Cardiac fibroblast (primary cell): ENCODE data around the gene FNDC3B.

Experiments
- DNase-seq, 2 donors: peaks; one replicate each; pipeline versions ENCODE4 v3.0.0 to v3.0.0-alpha.2; 2010; ENCODE audit warnings: low read depth in 2 of 2
- H3K4me3 ChIP-seq, 2 donors: replicated peaks in 1 of 2; 1 replicate in 1 of 2; 2 replicates in 1 of 2; pipeline ENCODE4 v1.5.1; 2011; ENCODE audit warnings: low read depth in 2 of 2, low read length in 2 of 2, mild to moderate bottlenecking in 2 of 2, moderate library complexity in 1 of 2
- TF ChIP-seq, protein P1 (sequence below): IDR thresholded peaks from one replicate; pipeline ENCODE4 v1.5.1; 2011; ENCODE audit warnings: low read depth, mild to moderate bottlenecking, low read length, inconsistent platforms

FNDC3B gene

DNA sequence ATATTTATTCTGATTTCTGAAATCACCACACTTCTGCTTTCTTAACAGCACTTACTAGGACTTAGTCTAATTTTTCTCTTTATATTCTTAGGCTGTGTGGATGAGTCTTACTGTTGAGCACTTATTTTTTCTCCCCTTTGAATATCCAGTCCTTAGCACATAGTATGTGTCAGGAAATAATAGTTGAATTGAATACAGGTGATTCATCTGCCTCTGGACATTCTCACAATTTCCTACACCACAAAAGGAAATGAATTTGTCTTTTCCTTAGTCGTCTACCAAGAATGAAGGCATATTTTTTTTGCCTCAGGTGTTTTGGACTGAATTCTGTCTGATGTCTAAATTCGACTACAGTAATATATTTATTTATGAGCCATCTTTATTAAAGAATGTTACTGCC lies 204.6 kb downstream of the FNDC3B start:
- TF ChIP-seq, protein P1, sequence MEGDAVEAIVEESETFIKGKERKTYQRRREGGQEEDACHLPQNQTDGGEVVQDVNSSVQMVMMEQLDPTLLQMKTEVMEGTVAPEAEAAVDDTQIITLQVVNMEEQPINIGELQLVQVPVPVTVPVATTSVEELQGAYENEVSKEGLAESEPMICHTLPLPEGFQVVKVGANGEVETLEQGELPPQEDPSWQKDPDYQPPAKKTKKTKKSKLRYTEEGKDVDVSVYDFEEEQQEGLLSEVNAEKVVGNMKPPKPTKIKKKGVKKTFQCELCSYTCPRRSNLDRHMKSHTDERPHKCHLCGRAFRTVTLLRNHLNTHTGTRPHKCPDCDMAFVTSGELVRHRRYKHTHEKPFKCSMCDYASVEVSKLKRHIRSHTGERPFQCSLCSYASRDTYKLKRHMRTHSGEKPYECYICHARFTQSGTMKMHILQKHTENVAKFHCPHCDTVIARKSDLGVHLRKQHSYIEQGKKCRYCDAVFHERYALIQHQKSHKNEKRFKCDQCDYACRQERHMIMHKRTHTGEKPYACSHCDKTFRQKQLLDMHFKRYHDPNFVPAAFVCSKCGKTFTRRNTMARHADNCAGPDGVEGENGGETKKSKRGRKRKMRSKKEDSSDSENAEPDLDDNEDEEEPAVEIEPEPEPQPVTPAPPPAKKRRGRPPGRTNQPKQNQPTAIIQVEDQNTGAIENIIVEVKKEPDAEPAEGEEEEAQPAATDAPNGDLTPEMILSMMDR, result no peak
- peak in 1 of 2 donors; percentile 82 for DNase-seq
- H3K4me3 ChIP-seq, result no peak overlapping the region

DNA sequence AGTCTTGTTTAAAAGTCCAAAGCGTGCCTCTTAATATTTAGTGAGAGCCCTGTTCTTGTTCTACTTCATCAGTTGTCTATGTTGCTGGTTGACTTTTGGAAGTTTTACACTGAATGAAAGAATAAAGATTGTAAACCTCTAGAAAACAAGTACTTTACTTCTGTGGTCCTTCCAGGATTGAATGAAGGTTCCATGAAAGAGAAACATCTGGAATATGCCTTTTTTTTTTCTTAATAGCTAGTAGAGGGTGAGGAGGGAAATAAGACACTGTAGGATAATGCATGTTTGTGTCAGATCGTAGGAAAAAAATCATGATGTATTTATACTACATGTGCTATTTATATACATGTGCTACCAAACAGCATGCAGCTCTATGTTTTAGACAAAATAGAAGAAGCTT lies 205.9 kb downstream of the FNDC3B start:
- TF ChIP-seq, protein P1, result no peak
- no peak overlapping the region for H3K4me3 ChIP-seq
- no peak for DNase-seq

DNA sequence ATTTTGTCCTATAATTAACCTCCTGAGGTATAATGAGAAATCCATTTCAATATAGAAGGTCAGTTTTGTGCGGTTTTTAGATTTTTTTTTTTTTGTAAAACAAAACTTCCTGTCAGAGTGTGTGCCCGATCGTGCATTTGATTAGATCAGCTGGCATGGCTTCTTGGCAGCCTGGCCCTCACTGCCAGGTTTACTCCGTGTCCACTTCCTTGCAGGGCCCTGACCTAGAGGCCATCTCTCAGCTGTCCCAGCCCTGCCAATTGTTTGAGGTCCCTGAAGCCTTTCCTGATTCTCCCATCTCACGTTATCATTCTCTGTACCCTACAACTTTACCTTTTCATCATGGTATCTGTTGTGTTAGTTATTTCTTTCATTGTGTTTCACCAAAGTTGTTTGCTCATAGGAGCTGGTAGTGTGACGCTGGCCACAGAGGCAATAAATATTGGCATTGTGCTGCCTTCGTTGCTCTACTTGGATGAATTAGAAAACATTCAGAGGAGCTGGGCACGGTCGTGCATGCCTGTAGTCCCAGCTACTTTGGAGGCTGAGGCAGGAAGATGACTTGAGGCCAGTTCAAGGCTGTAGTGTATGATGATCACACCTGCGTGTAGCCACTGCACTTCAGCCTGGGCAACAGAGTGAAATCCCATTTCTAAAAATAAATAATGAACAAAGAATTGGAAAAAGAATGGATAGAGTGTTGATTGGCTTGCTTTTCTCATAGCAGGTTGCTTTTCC lies 206.9 kb downstream of the FNDC3B start:
- TF ChIP-seq, protein P1, result no peak
- no peak overlapping the region for H3K4me3 ChIP-seq
- no peak for DNase-seq

DNA sequence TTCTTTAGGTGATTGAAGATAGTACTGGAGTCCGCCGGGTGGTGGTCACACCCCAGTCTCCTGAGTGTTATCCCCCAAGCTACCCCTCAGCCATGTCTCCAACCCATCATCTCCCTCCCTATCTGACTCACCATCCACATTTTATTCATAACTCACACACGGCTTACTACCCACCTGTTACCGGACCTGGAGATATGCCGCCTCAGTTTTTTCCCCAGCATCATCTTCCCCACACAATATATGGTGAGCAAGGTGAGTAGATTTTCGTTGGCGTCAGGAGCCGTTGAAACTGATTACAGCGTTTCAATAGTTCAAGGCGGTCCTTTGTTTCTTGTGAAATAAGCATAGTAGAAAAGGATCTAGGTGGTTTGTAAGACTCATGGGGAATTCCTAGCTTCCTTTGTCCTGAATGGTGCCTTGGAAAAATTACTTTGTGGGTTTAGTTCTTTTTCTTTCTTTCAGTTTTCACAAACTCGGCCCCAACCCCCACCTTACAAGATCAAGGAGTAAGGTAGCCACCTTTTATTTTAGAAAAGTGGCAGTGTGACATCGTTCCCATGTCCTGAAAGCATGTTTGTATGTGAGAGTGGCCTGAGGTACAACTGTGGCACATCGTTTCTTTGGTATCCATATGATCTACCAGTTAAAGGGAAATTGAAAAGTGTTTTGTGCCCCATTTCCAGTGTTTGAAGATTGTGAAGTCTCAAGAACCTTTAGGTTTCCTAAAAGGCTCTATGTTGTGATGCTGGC lies 208.3 kb downstream of the FNDC3B start:
- DNase-seq, result no peak
- TF ChIP-seq, protein P1, result no peak
- no peak overlapping the region for H3K4me3 ChIP-seq

DNA sequence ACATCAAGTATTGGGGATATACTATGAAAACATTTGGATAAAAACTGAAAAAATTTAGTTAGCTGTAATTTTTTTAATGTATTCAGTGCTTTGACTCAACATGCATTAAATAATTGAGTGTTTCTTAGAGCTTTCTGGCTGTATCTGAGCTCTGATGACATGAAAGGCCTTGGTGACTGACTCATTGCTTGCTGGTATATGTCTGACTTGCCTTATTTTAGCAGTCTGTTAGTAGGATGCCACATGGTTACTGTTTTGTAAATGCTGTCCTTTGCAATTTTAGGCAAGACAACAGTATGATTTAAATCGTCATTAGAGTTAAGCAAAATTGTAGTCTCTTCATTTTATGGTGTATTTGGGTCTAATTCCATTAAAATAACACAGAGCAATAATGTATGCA lies 209.7 kb downstream of the FNDC3B start:
- DNase-seq, result peak; percentile 45 to 76

DNA sequence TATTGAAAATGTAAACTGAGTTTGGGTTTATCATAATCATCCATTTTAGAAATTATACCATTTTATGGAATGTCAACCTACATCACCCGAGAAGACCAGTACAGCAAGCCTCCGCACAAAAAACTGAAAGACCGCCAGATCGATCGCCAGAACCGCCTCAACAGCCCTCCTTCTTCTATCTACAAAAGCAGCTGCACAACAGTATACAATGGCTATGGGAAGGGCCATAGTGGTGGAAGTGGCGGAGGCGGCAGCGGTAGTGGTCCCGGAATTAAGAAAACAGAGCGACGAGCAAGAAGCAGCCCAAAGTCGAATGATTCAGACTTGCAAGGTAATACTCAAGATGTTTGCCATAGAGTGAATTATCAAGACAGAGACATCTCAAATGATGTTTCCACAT lies 211.8 kb downstream of the FNDC3B start:
- DNase-seq, result no peak
- TF ChIP-seq, protein P1, result no peak

More for the DNA sequence above, 209.7 kb downstream of the FNDC3B start:
- TF ChIP-seq, protein P1, result no peak
- H3K4me3 ChIP-seq, result no peak overlapping the region

More for the DNA sequence above, 211.8 kb downstream of the FNDC3B start:
- H3K4me3 ChIP-seq, result no peak overlapping the region
